PFSK-1 (cell line): ENCODE results near the gene TNFSF13.

Experiments used
- FOXP2 ChIP-seq: optimal IDR thresholded peaks from 2 replicates; pipeline ENCODE3; 2011; ENCODE audit warnings: borderline replicate concordance, control low read depth, inconsistent platforms; ENCODE audit not compliant: insufficient read depth; ENCODE audit errors: extremely low read length, extremely low read depth
- POLR2AphosphoS5 ChIP-seq: IDR thresholded peaks from 2 replicates; pipeline ENCODE4 v1.6.1; 2012; ENCODE audit warnings: low read depth, mild to moderate bottlenecking, control low read depth, low read length, moderate library complexity
- REST ChIP-seq, 2 experiments: IDR thresholded peaks; 2 replicates each; pipeline versions ENCODE4 v1.6.1 to v1.8.0; 2011 to 2012; ENCODE audit warnings: low read depth in 2 of 2, low read length in 2 of 2, control low read depth in 1 of 2, inconsistent platforms in 1 of 2, mild to moderate bottlenecking in 1 of 2, moderate library complexity in 1 of 2; ENCODE audit not compliant: insufficient read depth in 1 of 2
- SIN3A ChIP-seq: IDR thresholded peaks from 2 replicates; pipeline ENCODE4 v1.6.1; 2012; ENCODE audit warnings: mild to moderate bottlenecking, low read length, moderate library complexity, borderline replicate concordance; ENCODE audit not compliant: insufficient read depth
- TAF1 ChIP-seq: IDR thresholded peaks from 2 replicates; pipeline ENCODE4 v1.6.1; 2012; ENCODE audit warnings: low read length, control low read depth, borderline replicate concordance; ENCODE audit not compliant: insufficient read depth

Gene TNFSF13

GRCh38 chr17:7586673-7587419 is 28.3 kb downstream of the TNFSF13 start:
- no peak for TF ChIP-seq REST (IDR thresholded peaks at IDR 0.05; ENCODE audit: insufficient read depth in 1 of 2, low read depth in 2 of 2, low read length in 2 of 2)
- no peak for TF ChIP-seq FOXP2
- TF ChIP-seq POLR2AphosphoS5, result no peak; the same call in 1 of the 2 replicates
- TF ChIP-seq SIN3A, result no peak
- no peak for TF ChIP-seq TAF1

- TF ChIP-seq FOXP2, result no peak
- TF ChIP-seq REST (IDR thresholded peaks at IDR 0.05; ENCODE audit: insufficient read depth in 1 of 2, low read depth in 2 of 2, low read length in 2 of 2), result no peak
- TF ChIP-seq SIN3A, result no peak
- no peak for TF ChIP-seq TAF1
- TF ChIP-seq POLR2AphosphoS5, result no peak
Measured at GRCh38 chr17:7587420-7588151, 29.0 kb downstream of the TNFSF13 start.

- TF ChIP-seq SIN3A, result no peak
- no peak for TF ChIP-seq POLR2AphosphoS5
- no peak for TF ChIP-seq FOXP2
- TF ChIP-seq REST (IDR thresholded peaks at IDR 0.05; ENCODE audit: insufficient read depth in 1 of 2, low read depth in 2 of 2, low read length in 2 of 2), result no peak
- no peak for TF ChIP-seq TAF1
Measured at GRCh38 chr17:7588553-7589203, 30.1 kb downstream of the TNFSF13 start.

- TF ChIP-seq POLR2AphosphoS5 (no peak), SIN3A (no peak), TAF1 (no peak), FOXP2 (no peak), REST (IDR thresholded peaks at IDR 0.05; ENCODE audit: insufficient read depth in 1 of 2, low read depth in 2 of 2, low read length in 2 of 2) (no peak)
Measured at GRCh38 chr17:7589204-7589868, 30.8 kb downstream of the TNFSF13 start.
